Left lobe of liver (tissue), 2 donors: ENCODE measurements around the gene CALHM3. TPM values are rescaled to one million over a fixed set of nuclear protein-coding genes. Genes with fewer than 3 reads are reported as not detected.
A peak's percentile ranks its signal among the peaks of the same experiment; 100 is the strongest.
"Not testable (repeated sequence)": the region's sequence is repeated elsewhere in the genome, so short reads cannot be mapped to it uniquely, and the experiment has no call there.

Experiments used
- ATAC-seq: fragments of 200-7000 bp; cut with Tn5 transposase; one replicate; pipeline ENCODE4 v1.9.1; 2020; ENCODE audit warnings: mild to moderate bottlenecking, moderate library complexity
- DNase-seq: peaks from one replicate; pipeline ENCODE4 v3.0.0-alpha.2; 2020; ENCODE audit warnings: low spot score
- total RNA-seq: library from RNA; stranded (reverse); gene quantifications from one replicate; pipeline ENCODE4 v1.2.1, GENCODE V29; 2021
- donor health status: DM: no; HTN: no; CAD: no; lungs with moderate emphysema.
- donor health status: DM: no; HTN: yes; CAD: no.

The CALHM3 gene
- total RNA-seq, 1 donor from 2014 or later = not detected

DNA sequence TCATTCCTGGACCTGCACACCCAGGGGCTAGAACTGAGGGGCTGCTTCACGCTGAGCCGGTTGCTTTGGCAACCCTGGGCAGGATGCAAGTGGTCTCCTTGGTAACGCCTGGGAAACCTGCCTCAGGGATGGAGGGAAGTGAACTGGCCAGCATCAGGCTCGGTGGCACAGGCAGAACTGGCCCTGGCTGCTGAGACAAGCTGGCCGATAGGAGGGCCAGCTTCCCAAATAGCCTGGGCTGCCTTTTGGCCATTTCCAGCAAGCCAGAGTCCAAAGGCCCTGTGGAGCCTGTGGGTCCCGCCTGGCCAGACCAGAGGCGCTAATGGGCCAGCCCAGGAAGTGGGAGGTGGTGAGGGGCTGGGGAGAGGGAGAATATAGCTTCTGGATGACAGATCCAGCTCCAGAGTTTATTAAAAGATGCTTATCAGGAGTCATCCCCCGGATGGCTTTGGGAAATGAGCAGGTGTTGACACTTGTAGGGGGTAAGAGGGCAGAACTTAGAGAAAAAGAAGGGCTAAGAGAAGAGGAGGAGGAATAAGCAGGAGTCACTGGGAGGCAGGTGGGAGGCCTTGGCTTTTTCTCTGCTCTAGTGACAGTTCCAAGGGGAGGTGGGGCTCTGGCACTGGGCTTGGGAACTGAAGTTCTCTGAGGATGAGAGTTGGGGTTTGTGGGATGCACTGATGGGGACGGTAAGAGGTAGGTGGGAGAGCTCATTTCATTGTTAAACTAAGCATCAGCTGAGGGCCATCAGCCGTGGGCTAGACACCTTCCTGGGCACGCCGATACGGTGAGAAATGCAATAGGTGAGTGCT lies 24.0 kb upstream of the CALHM3 start:
- DNase-seq (no peak), ATAC-seq (peak; percentile 76)

DNA sequence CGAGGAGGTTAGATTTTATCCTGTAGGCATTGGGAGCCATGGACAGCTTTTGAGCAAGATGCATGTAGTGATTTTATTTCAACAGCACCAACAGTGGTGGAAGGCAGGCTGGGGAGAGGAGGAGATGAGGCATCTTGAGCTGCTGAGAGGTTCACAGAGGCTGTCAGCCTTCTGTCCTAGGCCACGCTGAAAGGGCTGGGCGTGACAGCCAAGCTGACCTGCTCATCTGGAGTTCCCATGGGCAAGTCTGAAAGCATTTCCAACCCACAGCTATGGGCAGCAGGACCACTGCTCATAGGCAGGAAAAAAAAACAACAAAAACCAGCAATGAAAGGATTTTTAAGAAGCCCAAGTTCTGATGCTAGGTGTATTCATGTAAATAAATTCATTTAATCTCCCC lies 22.1 kb upstream of the CALHM3 start:
- no peak for DNase-seq
- no peak for ATAC-seq

GRCh38 chr10:103500481-103500880 lies 21.4 kb upstream of the CALHM3 start:
- ATAC-seq (no peak), DNase-seq (no peak)

- ATAC-seq (no peak), DNase-seq (no peak)
Measured at GRCh38 chr10:103499881-103500280, 20.8 kb upstream of the CALHM3 start.

GRCh38 chr10:103498936-103499638 lies 20.0 kb upstream of the CALHM3 start:
- no peak for DNase-seq
- no peak for ATAC-seq

GRCh38 chr10:103497161-103497915 lies 18.3 kb upstream of the CALHM3 start:
- ATAC-seq = no peak
- DNase-seq = no peak

DNA sequence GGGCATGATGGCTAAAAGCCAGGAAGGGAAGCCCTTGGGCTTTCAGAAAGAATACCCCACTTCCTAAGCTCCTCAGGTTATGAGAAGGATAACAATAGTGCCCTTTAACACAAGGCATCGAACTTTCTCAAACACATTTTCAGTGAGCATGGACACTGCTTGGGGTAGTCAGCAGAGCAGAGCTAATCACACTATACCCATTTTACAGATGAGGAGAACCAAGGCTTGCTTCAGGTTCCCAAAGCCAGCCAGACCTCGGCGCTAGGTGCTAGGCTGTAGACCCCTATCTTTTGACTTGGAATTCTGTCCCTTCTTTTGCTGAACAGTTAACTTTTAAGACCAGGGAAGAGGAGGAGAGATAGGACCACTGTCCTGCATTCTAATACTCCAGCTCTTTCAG lies 16.3 kb upstream of the CALHM3 start:
- ATAC-seq (no peak), DNase-seq (no peak)

- no peak for DNase-seq
- ATAC-seq = peak; percentile 38
Measured at GRCh38 chr10:103493916-103494877, 15.2 kb upstream of the CALHM3 start.

GRCh38 chr10:103493362-103493915 lies 14.4 kb upstream of the CALHM3 start, which contains the start of gene NEURL1:
NEURL1 (plus strand) TSS chr10:103493705; CDS start chr10:103494388, 683 bp downstream.
- no peak for DNase-seq
- peak; percentile 39 for ATAC-seq

- no peak for ATAC-seq
- no peak for DNase-seq
Measured at GRCh38 chr10:103492655-103493261, 13.7 kb upstream of the CALHM3 start.

- DNase-seq = no peak
- no peak for ATAC-seq
Measured at GRCh38 chr10:103491729-103492364, 12.8 kb upstream of the CALHM3 start.

- ATAC-seq (no peak), DNase-seq (no peak)
Measured at GRCh38 chr10:103490986-103491314, 11.9 kb upstream of the CALHM3 start.

DNA sequence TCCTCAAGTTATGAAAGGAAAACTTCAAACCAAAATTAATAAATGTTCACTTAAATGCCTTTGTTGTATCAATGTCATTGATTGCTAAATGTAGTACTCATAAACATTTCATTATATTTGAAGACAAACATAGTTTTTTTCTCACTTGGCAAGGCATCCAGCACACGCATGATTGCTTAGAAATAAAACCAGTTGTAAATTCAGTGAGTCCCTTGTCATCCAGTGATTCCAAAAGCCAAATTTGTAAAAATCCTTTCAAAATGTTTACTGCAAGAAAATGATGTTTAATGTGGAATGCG lies 8.3 kb upstream of the CALHM3 start:
- ATAC-seq = no peak
- no peak for DNase-seq

- ATAC-seq = not testable (repeated sequence)
Measured at GRCh38 chr10:103486635-103487409, 7.8 kb upstream of the CALHM3 start.

DNA sequence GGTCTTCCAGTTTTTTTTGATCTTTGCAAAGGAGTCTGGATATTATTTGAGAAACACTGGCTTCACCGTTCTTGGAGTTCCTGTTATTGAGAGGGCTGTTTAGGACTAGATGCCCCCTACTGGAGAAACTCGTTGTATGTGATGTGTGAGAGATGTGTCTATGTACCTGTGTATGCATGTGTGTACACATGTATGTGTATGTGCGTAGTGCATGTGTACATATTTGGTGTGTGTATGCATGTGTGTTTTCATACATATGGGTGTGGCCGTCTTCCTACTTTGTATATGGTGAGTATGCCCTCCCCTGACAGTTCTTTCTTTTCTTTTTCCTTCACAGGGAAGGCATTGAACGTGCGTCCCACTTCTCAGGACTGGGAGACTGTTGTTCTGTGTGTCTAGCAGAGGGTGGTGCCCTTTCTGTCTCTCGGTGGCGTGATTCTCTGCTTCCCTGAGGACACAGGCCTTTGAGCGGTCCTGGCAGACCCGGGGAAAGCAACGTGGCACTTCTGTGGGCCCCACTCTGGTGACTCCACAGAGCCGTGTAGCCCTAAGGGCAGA lies 3.0 kb upstream of the CALHM3 start:
- ATAC-seq (peak; percentile 81), DNase-seq (no peak)

More at GRCh38 chr10:103486635-103487409, 7.8 kb upstream of the CALHM3 start:
- DNase-seq = not testable (repeated sequence)

DNA sequence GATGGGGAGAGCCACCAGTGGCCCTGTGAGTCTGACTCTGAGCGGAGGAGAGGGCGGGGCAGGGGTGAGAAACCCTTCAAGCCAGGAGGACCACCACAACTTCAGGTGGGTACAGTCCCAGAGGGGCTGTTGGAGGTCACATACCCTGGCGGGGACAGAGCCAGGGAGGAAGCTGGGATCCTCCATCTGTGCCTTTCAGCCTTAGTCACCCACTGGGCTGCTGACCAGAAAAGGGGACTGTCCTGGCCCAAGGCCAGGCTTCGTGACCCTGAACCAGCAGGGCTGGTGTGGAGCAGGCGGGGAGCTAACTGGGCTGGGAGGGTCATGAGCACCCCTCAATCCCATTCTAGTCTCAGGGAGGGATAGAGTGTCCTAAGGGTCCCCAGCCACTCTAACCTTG lies 1.5 kb upstream of the CALHM3 start:
- ATAC-seq = no peak
- no peak for DNase-seq

DNA sequence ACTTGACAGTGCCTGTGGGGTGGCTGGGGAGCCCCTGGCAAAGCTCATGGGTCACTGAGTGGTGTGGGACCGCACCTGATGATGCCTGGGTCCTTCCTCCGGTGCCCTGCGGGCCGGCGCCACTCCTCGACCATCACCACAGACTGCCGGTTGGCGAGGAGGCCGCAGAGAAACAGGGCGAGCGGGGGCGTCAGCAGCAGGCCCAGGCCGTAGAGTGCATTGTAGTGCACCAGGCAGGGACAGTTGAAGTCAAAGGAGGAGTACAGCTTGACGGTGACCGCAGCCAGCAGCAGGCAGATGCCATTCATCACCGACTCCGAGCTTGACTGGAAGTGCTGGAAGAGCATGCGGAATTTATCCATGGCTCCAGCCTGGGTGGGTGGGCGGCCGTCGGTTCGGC lies 369 bp downstream of the CALHM3 start:
- ATAC-seq (no peak), DNase-seq (no peak)

GRCh38 chr10:103476046-103476768 lies 2.8 kb downstream of the CALHM3 start:
- ATAC-seq (no peak), DNase-seq (no peak)
